ENCODE results near the gene TOR1AIP2. TPM values are rescaled to one million over a fixed set of nuclear protein-coding genes. Genes with fewer than 3 reads are reported as not detected.

Gene TOR1AIP2
- total and polyA plus RNA-seq, 7 experiments from 2014 or later = 9.5 to 64.9 (median 57.5) TPM

DNA sequence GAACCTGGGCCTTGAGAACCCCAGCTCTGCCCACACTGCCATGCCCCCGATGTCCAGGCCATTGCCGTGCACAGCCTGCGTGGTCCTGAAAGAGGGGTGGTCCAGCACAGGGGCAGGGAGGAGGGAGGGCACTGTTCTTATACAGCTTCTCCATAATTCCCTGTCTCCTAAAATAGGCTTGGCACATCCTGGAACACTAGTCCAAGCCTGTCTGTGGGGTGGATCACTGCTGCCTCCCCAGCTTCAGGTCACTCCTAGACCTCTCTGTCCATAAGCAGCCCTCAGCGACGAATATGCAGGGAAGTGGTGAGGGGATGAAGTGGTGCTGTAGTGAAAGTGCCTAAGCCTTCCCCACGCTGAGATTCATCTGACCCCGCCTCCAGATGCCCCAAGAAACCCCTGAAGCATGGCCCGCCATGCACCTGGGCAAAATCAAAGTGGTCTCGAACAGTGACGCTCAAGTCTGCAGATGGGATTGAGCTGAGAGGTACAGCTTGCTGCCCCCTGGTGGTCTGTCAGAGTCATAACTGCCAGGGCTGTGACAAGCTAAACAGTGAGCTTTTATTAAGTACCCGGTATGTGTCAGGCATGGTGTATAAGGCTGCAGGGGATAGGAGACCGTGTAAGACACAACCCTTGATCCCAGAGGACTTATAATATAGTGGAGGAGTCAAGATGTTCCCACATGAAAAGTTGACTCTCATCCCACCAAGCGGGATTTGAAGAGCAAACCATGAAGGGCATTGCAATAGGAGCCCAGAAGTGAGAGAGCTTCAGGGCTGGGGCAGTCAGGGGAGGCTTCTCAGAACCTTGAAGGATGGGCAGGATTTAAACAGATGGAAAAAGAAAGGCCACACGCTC is 67.9 kb downstream of the TOR1AIP2 start:
- Histone ChIP-seq H3K27ac (ENCODE audit: low read depth, low read length) (no peak overlapping the region), H3K9me3 (ENCODE audit: control insufficient read depth in 2 of 3, low read length in 3 of 3) (no peaks in the 10 kb centered on the region), H3K4me1 (ENCODE audit: control insufficient read depth in 2 of 2, insufficient read depth in 2 of 2, low read length in 2 of 2) (peaks cover 6 to 13% of the 10 kb centered on the region in 2 donors), H3K4me3 (ENCODE audit: low read length) (no peak overlapping the region), H3K27me3 (ENCODE audit: control insufficient read depth in 2 of 2, insufficient read depth in 2 of 2, low read length in 2 of 2) (no peaks in the 10 kb centered on the region), H3K36me3 (ENCODE audit: control insufficient read depth in 2 of 3, insufficient read depth in 3 of 3, low read length in 3 of 3) (no peaks in the 10 kb centered on the region)
- Mint-ChIP-seq H3K27me3 (peaks cover 0 to 6% (median 0%) of the 10 kb centered on the region in 5 donors), H3K27ac (peak overlapping the region in 6 of 9 donors; percentile 2 to 82 (median 26)), H3K36me3 (no peaks in the 10 kb centered on the region), H3K4me1 (peaks cover 1 to 13% (median 12%) of the 10 kb centered on the region in 7 donors), H3K4me3 (peak overlapping the region in 5 of 10 donors; percentile 20 to 46 (median 32)), H3K9me3 (peaks cover 0 to under 1% (median 0%) of the 10 kb centered on the region in 11 donors)
- ChIA-PET POLR2A (interaction anchor here (0.6 to 1.4 kb wide), 6 partner anchors 21 to 729 kb away, joined by 3 to 5 read pairs (median 3); no protein-coding TSS in a partner anchor), CTCF (interaction anchor here (0.5 to 17.1 kb wide), 21 partner anchors 9 to 1510 kb away, joined by 3 to 376 read pairs (median 4); no protein-coding TSS in a partner anchor)
- ATAC-seq (peak; percentile 87), DNase-seq (peak; percentile 53 to 82 (median 78))
- intact Hi-C loops (cut with micrococcal nuclease) = loop anchor here (1.0 to 10.0 kb wide), 8 partner anchors 23 to 1497 kb away; partner anchors contain the start of gene TOR3A (in 1 of the 2)

DNA sequence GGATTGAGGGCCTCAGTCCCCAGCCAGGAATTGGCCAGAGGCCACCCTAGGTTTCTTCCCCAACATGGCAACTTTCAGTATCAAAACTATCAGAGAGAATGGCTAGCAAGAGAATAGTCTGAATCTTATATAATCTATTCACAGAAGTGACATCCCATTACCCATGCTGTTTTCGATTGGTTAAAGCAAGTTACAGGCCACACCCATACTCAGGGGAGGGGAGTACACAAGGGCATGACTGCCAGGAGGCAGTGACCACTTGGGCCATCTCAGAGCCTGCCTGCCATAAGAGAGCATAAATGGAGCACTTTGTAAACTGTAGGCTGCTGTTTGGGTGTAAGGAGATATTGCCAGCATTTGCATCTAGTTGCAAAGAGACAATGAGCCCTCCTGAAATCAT is 69.1 kb downstream of the TOR1AIP2 start:
- H3K27ac Mint-ChIP-seq = peak overlapping the region in 3 of 9 donors; percentile 25 to 80 (median 36)

DNA sequence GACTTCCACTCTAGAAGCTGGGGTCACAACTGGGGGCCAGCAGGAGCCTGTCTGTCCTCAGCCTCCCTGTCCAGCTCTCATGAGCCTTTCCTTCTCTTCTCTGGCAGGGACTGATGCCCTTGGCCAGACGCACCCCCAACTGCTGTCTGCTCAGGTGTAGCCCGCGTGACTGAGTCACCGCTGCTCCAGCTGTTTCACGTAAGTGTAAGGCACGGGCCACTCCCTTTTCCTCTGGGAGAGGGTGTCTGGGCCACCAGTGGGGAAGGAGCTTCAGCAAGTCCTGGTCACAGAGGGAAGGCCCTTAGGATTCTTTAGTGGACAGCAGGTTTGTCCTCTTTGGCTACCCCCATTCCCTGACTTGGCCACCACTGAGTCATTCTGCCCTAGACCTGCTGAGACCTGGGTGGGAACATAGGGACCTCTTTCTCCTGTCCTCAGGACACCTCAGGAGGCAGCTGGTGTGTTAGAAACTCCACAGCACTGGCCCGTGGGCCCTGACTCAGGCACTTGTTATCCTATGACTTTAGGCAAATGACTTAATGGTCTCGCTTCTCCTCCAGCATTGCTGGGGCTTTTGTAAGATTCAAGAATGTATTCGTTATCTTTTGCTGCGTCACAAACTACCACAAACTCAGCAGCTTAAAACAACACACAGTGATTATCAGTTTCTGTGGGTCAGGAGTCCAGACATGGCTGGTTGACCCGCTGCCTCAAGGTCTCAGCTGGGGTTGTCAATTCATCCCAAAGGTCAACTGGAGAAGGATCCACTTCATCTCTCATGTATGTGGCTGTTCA is 69.7 kb downstream of the TOR1AIP2 start:
- peaks cover 0 to 6% (median 5%) of the 10 kb centered on the region in 7 donors for H3K4me1 Mint-ChIP-seq
- no peak for ATAC-seq
- no peaks in the 10 kb centered on the region for H3K27me3 ChIP-seq (ENCODE audit: control insufficient read depth in 2 of 2, insufficient read depth in 2 of 2, low read length in 2 of 2)
- H3K4me1 ChIP-seq (ENCODE audit: control insufficient read depth in 2 of 2, insufficient read depth in 2 of 2, low read length in 2 of 2) = peaks cover 0 to 4% of the 10 kb centered on the region in 2 donors
- H3K27me3 Mint-ChIP-seq = peaks cover 0 to 6% (median 0%) of the 10 kb centered on the region in 5 donors
- no peaks in the 10 kb centered on the region for H3K36me3 Mint-ChIP-seq
- ChIA-PET CTCF (interaction anchor here (1.3 to 17.1 kb wide), 2 partner anchors 11 to 101 kb away, joined by 3 to 376 read pairs; no protein-coding TSS in a partner anchor), POLR2A (interaction anchor here (0.6 kb wide), 1 partner anchor 100 kb away, joined by 3 read pairs; no protein-coding TSS in a partner anchor)
- H3K4me3 ChIP-seq (ENCODE audit: low read length) = no peak overlapping the region
- H3K27ac Mint-ChIP-seq = peak overlapping the region in 2 of 9 donors; percentile 36 to 51
- DNase-seq = no peak
- no peaks in the 10 kb centered on the region for H3K36me3 ChIP-seq (ENCODE audit: control insufficient read depth in 2 of 3, insufficient read depth in 3 of 3, low read length in 3 of 3)
- intact Hi-C loops (cut with micrococcal nuclease) = no loop called here
- no peaks in the 10 kb centered on the region for H3K9me3 ChIP-seq (ENCODE audit: control insufficient read depth in 2 of 3, low read length in 3 of 3)
- H3K9me3 Mint-ChIP-seq = no peaks in the 10 kb centered on the region
- no peak overlapping the region for H3K27ac ChIP-seq (ENCODE audit: low read depth, low read length)
- no peak overlapping the region for H3K4me3 Mint-ChIP-seq

More for the DNA sequence above, 69.1 kb downstream of the TOR1AIP2 start:
- Histone ChIP-seq H3K36me3 (ENCODE audit: control insufficient read depth in 2 of 3, insufficient read depth in 3 of 3, low read length in 3 of 3) (no peaks in the 10 kb centered on the region), H3K27me3 (ENCODE audit: control insufficient read depth in 2 of 2, insufficient read depth in 2 of 2, low read length in 2 of 2) (no peaks in the 10 kb centered on the region), H3K9me3 (ENCODE audit: control insufficient read depth in 2 of 3, low read length in 3 of 3) (no peaks in the 10 kb centered on the region), H3K27ac (ENCODE audit: low read depth, low read length) (no peak overlapping the region), H3K4me1 (ENCODE audit: control insufficient read depth in 2 of 2, insufficient read depth in 2 of 2, low read length in 2 of 2) (peaks cover 0 to 4% of the 10 kb centered on the region in 2 donors), H3K4me3 (ENCODE audit: low read length) (no peak overlapping the region)
- Mint-ChIP-seq H3K4me1 (peaks cover 0 to 6% (median 5%) of the 10 kb centered on the region in 7 donors), H3K36me3 (no peaks in the 10 kb centered on the region), H3K27me3 (peaks cover 0 to 6% (median 0%) of the 10 kb centered on the region in 5 donors), H3K9me3 (no peaks in the 10 kb centered on the region), H3K4me3 (no peak overlapping the region)
- intact Hi-C loops (cut with micrococcal nuclease) = no loop called here
- DNase-seq = no peak
- CTCF ChIA-PET = interaction anchor here (1.0 to 17.1 kb wide), 5 partner anchors 10 to 371 kb away, joined by 4 to 376 read pairs (median 12); no protein-coding TSS in a partner anchor
- POLR2A ChIA-PET = interaction anchor here (0.9 kb wide), 1 partner anchor 727 kb away, joined by 3 read pairs; no protein-coding TSS in a partner anchor
- ATAC-seq = no peak

DNA sequence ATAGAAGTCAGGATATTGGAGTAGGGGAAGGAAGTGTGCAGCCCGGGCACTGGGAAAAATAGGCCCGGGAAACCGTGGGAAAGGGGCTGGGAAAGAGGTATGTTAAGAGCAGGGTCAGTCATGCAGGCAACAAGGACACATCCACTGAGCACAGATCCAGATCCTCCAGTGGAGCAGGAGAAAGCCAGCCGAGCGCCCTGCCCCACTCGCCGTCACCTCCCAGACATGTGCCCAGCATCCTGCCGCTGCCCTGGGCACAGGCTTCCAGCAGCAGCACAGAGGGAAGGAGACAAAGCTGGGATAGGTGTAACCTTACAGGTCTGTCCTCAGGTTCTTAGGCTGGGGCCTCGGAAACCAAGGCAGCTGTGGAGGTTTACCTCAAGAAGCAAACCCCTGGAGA is 70.3 kb downstream of the TOR1AIP2 start:
- intact Hi-C loops (cut with micrococcal nuclease) = no loop called here
- CTCF ChIA-PET = interaction anchor here (1.3 to 17.1 kb wide), 2 partner anchors 10 to 100 kb away, joined by 3 to 376 read pairs; no protein-coding TSS in a partner anchor

DNA sequence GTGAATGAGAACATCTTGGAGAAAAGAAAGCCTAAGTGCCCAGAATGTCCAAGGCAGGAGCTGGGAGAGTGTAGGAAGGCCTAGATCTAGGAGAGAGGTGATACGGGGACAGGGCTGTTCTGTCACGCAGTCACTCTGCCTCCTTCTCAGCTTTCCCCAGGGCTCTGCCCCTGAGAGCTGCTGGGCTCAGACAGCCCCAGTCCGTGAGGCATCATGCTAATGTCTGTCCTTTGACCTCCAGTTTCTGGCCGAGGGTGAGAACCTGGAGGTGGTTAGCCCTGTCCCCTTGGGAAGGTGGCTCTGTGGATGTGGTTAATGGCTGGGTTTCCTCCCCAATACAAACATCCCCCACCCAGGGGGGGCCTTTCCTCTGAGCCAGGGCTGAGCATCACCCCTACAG is 71.3 kb downstream of the TOR1AIP2 start:
- Mint-ChIP-seq H3K27me3 (peaks cover 0 to 6% (median 0%) of the 10 kb centered on the region in 5 donors), H3K27ac (peak overlapping the region in 2 of 9 donors; percentile 21 to 70)
- CTCF ChIA-PET = interaction anchor here (1.2 to 17.1 kb wide), 3 partner anchors 8 to 99 kb away, joined by 3 to 376 read pairs (median 3); no protein-coding TSS in a partner anchor

More for the DNA sequence above, 70.3 kb downstream of the TOR1AIP2 start:
- ATAC-seq = no peak
- H3K4me3 Mint-ChIP-seq = no peak overlapping the region
- H3K27me3 Mint-ChIP-seq = peaks cover 0 to 6% (median 0%) of the 10 kb centered on the region in 5 donors
- POLR2A ChIA-PET = no interaction called here
- peaks cover 0 to 6% (median 5%) of the 10 kb centered on the region in 7 donors for H3K4me1 Mint-ChIP-seq
- Histone ChIP-seq H3K36me3 (ENCODE audit: control insufficient read depth in 2 of 3, insufficient read depth in 3 of 3, low read length in 3 of 3) (no peaks in the 10 kb centered on the region), H3K27ac (ENCODE audit: low read depth, low read length) (no peak overlapping the region), H3K4me1 (ENCODE audit: control insufficient read depth in 2 of 2, insufficient read depth in 2 of 2, low read length in 2 of 2) (peaks cover 0 to 4% of the 10 kb centered on the region in 2 donors), H3K27me3 (ENCODE audit: control insufficient read depth in 2 of 2, insufficient read depth in 2 of 2, low read length in 2 of 2) (no peaks in the 10 kb centered on the region), H3K4me3 (ENCODE audit: low read length) (no peak overlapping the region), H3K9me3 (ENCODE audit: control insufficient read depth in 2 of 3, low read length in 3 of 3) (no peaks in the 10 kb centered on the region)
- no peaks in the 10 kb centered on the region for H3K36me3 Mint-ChIP-seq
- H3K27ac Mint-ChIP-seq = no peak overlapping the region
- H3K9me3 Mint-ChIP-seq = no peaks in the 10 kb centered on the region
- no peak for DNase-seq

More for the DNA sequence above, 71.3 kb downstream of the TOR1AIP2 start:
- Mint-ChIP-seq H3K9me3 (no peaks in the 10 kb centered on the region), H3K4me3 (no peak overlapping the region), H3K4me1 (peaks cover 0 to 6% (median 5%) of the 10 kb centered on the region in 7 donors), H3K36me3 (no peaks in the 10 kb centered on the region)
- Histone ChIP-seq H3K9me3 (ENCODE audit: control insufficient read depth in 2 of 3, low read length in 3 of 3) (no peaks in the 10 kb centered on the region), H3K4me1 (ENCODE audit: control insufficient read depth in 2 of 2, insufficient read depth in 2 of 2, low read length in 2 of 2) (peaks cover 0 to 4% of the 10 kb centered on the region in 2 donors), H3K27me3 (ENCODE audit: control insufficient read depth in 2 of 2, insufficient read depth in 2 of 2, low read length in 2 of 2) (no peaks in the 10 kb centered on the region), H3K27ac (ENCODE audit: low read depth, low read length) (no peak overlapping the region), H3K4me3 (ENCODE audit: low read length) (no peak overlapping the region), H3K36me3 (ENCODE audit: control insufficient read depth in 2 of 3, insufficient read depth in 3 of 3, low read length in 3 of 3) (no peaks in the 10 kb centered on the region)
- no peak for DNase-seq
- POLR2A ChIA-PET = no interaction called here
- ATAC-seq = no peak
- intact Hi-C loops (cut with micrococcal nuclease) = no loop called here

All from naive thymus-derived CD4-positive, alpha-beta T cell (primary cell).